ENCODE results near the gene PHF21A. TPM values are rescaled to one million over a fixed set of nuclear protein-coding genes. Genes with fewer than 3 reads are reported as not detected.
"Not testable (repeated sequence)": the region's sequence is repeated elsewhere in the genome, so short reads cannot be mapped to it uniquely, and the experiment has no call there.

PHF21A gene
- total RNA-seq, 2 donors from 2014 or later, result 103 to 105 TPM

- no peak overlapping the region for H3K27ac Mint-ChIP-seq
- ATAC-seq (no peak), DNase-seq (no peak)
- H3K4me1 Mint-ChIP-seq, result peaks cover 23% of the 10 kb centered on the region
- no peak overlapping the region for H3K4me3 Mint-ChIP-seq
- peaks cover 5% of the 10 kb centered on the region for H3K36me3 Mint-ChIP-seq (ENCODE audit: low read depth)
- H3K9me3 ChIP-seq (ENCODE audit: control insufficient read depth, low read length, poor library complexity, severe bottlenecking), result no peaks in the 10 kb centered on the region
- H3K27me3 Mint-ChIP-seq, result no peaks in the 10 kb centered on the region
Measured at GRCh38 chr11:46034041-46034440, 87.2 kb downstream of the PHF21A start.

- H3K36me3 Mint-ChIP-seq (ENCODE audit: low read depth), result no peaks in the 10 kb centered on the region
- H3K27me3 Mint-ChIP-seq, result no peaks in the 10 kb centered on the region
- no peaks in the 10 kb centered on the region for H3K9me3 ChIP-seq (ENCODE audit: control insufficient read depth, low read length, poor library complexity, severe bottlenecking)
- ATAC-seq, result no peak
- no peak overlapping the region for H3K4me3 Mint-ChIP-seq
- H3K4me1 Mint-ChIP-seq, result peaks cover 19% of the 10 kb centered on the region
- no peak overlapping the region for H3K27ac Mint-ChIP-seq
- DNase-seq, result no peak
Measured at GRCh38 chr11:46026606-46027293, 94.5 kb downstream of the PHF21A start.

- Mint-ChIP-seq H3K27ac (no peak overlapping the region), H3K4me3 (no peak overlapping the region), H3K27me3 (no peaks in the 10 kb centered on the region), H3K4me1 (peaks cover 18% of the 10 kb centered on the region), H3K36me3 (ENCODE audit: low read depth) (no peaks in the 10 kb centered on the region)
- DNase-seq, result no peak
- H3K9me3 ChIP-seq (ENCODE audit: control insufficient read depth, low read length, poor library complexity, severe bottlenecking), result no peaks in the 10 kb centered on the region
- no peak for ATAC-seq
Measured at GRCh38 chr11:46020084-46020599, 101.1 kb downstream of the PHF21A start.

- peaks cover 2% of the 10 kb centered on the region for H3K36me3 Mint-ChIP-seq (ENCODE audit: low read depth)
- H3K9me3 ChIP-seq (ENCODE audit: control insufficient read depth, low read length, poor library complexity, severe bottlenecking), result no peaks in the 10 kb centered on the region
- H3K4me1 Mint-ChIP-seq, result peaks cover 12% of the 10 kb centered on the region
- no peak for ATAC-seq
- DNase-seq, result no peak
- H3K27me3 Mint-ChIP-seq, result no peaks in the 10 kb centered on the region
- no peak overlapping the region for H3K4me3 Mint-ChIP-seq
- H3K27ac Mint-ChIP-seq, result no peak overlapping the region
Measured at GRCh38 chr11:46018651-46019050, 102.6 kb downstream of the PHF21A start.

GRCh38 chr11:46017341-46017740 is 103.9 kb downstream of the PHF21A start:
- no peaks in the 10 kb centered on the region for H3K9me3 ChIP-seq (ENCODE audit: control insufficient read depth, low read length, poor library complexity, severe bottlenecking)
- Mint-ChIP-seq H3K36me3 (ENCODE audit: low read depth) (peaks cover 2% of the 10 kb centered on the region), H3K4me1 (peaks cover 14% of the 10 kb centered on the region), H3K4me3 (no peak overlapping the region), H3K27me3 (no peaks in the 10 kb centered on the region), H3K27ac (peak overlapping the region; percentile 17)
- ATAC-seq (no peak), DNase-seq (no peak)

GRCh38 chr11:46015941-46016340 is 105.3 kb downstream of the PHF21A start:
- DNase-seq (no peak), ATAC-seq (no peak)
- H3K36me3 Mint-ChIP-seq (ENCODE audit: low read depth), result peaks cover 2% of the 10 kb centered on the region
- no peak overlapping the region for H3K27ac Mint-ChIP-seq
- H3K9me3 ChIP-seq (ENCODE audit: control insufficient read depth, low read length, poor library complexity, severe bottlenecking), result no peaks in the 10 kb centered on the region
- H3K4me1 Mint-ChIP-seq, result peaks cover 19% of the 10 kb centered on the region
- no peak overlapping the region for H3K4me3 Mint-ChIP-seq
- no peaks in the 10 kb centered on the region for H3K27me3 Mint-ChIP-seq

GRCh38 chr11:46014168-46014567 is 107.1 kb downstream of the PHF21A start:
- not testable (repeated sequence) for DNase-seq; H3K27me3 Mint-ChIP-seq; H3K9me3 ChIP-seq (ENCODE audit: control insufficient read depth, low read length, poor library complexity, severe bottlenecking); ATAC-seq; H3K4me3 Mint-ChIP-seq; H3K27ac Mint-ChIP-seq; H3K36me3 Mint-ChIP-seq (ENCODE audit: low read depth)
- peaks cover 20% of the 10 kb centered on the region for H3K4me1 Mint-ChIP-seq

- Mint-ChIP-seq H3K27me3 (no peaks in the 10 kb centered on the region), H3K4me1 (peaks cover 18% of the 10 kb centered on the region), H3K4me3 (no peak overlapping the region), H3K36me3 (ENCODE audit: low read depth) (peaks cover 2% of the 10 kb centered on the region), H3K27ac (peak overlapping the region; percentile 81)
- no peak for DNase-seq
- no peak for ATAC-seq
- no peaks in the 10 kb centered on the region for H3K9me3 ChIP-seq (ENCODE audit: control insufficient read depth, low read length, poor library complexity, severe bottlenecking)
Measured at GRCh38 chr11:46012185-46012584, 109.1 kb downstream of the PHF21A start.

- Mint-ChIP-seq H3K27ac (peak overlapping the region; percentile 81), H3K4me3 (no peak overlapping the region), H3K36me3 (ENCODE audit: low read depth) (peaks cover 2% of the 10 kb centered on the region), H3K27me3 (no peaks in the 10 kb centered on the region), H3K4me1 (peaks cover 21% of the 10 kb centered on the region)
- H3K9me3 ChIP-seq (ENCODE audit: control insufficient read depth, low read length, poor library complexity, severe bottlenecking), result no peaks in the 10 kb centered on the region
- ATAC-seq, result no peak
- no peak for DNase-seq
Measured at GRCh38 chr11:46010100-46010499, 111.2 kb downstream of the PHF21A start.

GRCh38 chr11:46009647-46010046 is 111.6 kb downstream of the PHF21A start:
- DNase-seq (no peak), ATAC-seq (no peak)
- Mint-ChIP-seq H3K27me3 (no peaks in the 10 kb centered on the region), H3K4me3 (no peak overlapping the region), H3K36me3 (ENCODE audit: low read depth) (no peaks in the 10 kb centered on the region), H3K4me1 (peaks cover 23% of the 10 kb centered on the region), H3K27ac (no peak overlapping the region)
- no peaks in the 10 kb centered on the region for H3K9me3 ChIP-seq (ENCODE audit: control insufficient read depth, low read length, poor library complexity, severe bottlenecking)

GRCh38 chr11:46006418-46007070 is 114.7 kb downstream of the PHF21A start:
- H3K9me3 ChIP-seq (ENCODE audit: control insufficient read depth, low read length, poor library complexity, severe bottlenecking), result no peaks in the 10 kb centered on the region
- peak overlapping the region; percentile 57 for H3K27ac Mint-ChIP-seq
- H3K4me1 Mint-ChIP-seq, result peaks cover 14% of the 10 kb centered on the region
- DNase-seq, result peak in 1 of 3 donors; percentile 7
- no peak overlapping the region for H3K4me3 Mint-ChIP-seq
- H3K27me3 Mint-ChIP-seq, result no peaks in the 10 kb centered on the region
- ATAC-seq, result peak; percentile 83
- H3K36me3 Mint-ChIP-seq (ENCODE audit: low read depth), result no peaks in the 10 kb centered on the region

GRCh38 chr11:46003572-46003971 is 117.7 kb downstream of the PHF21A start:
- no peaks in the 10 kb centered on the region for H3K36me3 Mint-ChIP-seq (ENCODE audit: low read depth)
- no peaks in the 10 kb centered on the region for H3K9me3 ChIP-seq (ENCODE audit: control insufficient read depth, low read length, poor library complexity, severe bottlenecking)
- H3K4me1 Mint-ChIP-seq, result peaks cover 16% of the 10 kb centered on the region
- DNase-seq, result no peak
- H3K27me3 Mint-ChIP-seq, result no peaks in the 10 kb centered on the region
- no peak overlapping the region for H3K4me3 Mint-ChIP-seq
- ATAC-seq, result no peak
- no peak overlapping the region for H3K27ac Mint-ChIP-seq

- H3K9me3 ChIP-seq (ENCODE audit: control insufficient read depth, low read length, poor library complexity, severe bottlenecking), result no peaks in the 10 kb centered on the region
- H3K27me3 Mint-ChIP-seq, result no peaks in the 10 kb centered on the region
- peaks cover 16% of the 10 kb centered on the region for H3K4me1 Mint-ChIP-seq
- ATAC-seq (no peak), DNase-seq (no peak)
- H3K36me3 Mint-ChIP-seq (ENCODE audit: low read depth), result no peaks in the 10 kb centered on the region
- H3K27ac Mint-ChIP-seq, result no peak overlapping the region
- H3K4me3 Mint-ChIP-seq, result no peak overlapping the region
Measured at GRCh38 chr11:46002189-46002588, 119.1 kb downstream of the PHF21A start.
